ENCODE measurements around the gene BMP5.
"Not testable (repeated sequence)": the region's sequence is repeated elsewhere in the genome, so short reads cannot be mapped to it uniquely, and the experiment has no call there.

The BMP5 gene

DNA sequence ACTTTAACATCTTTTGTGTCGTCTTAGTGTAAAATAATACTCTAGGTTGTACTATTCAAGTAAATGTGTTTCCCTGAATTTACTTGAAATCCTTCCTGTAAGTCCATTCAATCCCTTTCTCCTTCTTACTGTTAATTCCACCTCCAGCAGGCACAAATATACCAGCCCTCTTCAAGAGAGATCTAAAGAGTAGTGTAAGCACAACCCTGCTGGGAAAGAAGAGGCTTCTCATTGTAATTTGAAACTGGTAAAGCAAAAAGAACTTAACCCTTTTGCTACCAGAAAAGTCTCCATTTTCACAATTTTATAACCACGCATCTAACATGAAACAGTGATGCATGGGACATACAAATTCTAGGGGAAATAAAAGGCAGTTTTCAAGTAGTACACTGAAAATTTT lies at the start of gene BMP5:
Gene BMP5, minus strand, starts transcription at position 191 of the 400 bp plus-strand sequence. CDS start 725 bp downstream, outside the sequence.
- DNase-seq = no peak

- no peak for DNase-seq
Measured at GRCh38 chr6:55922406-55922805, 47.0 kb upstream of the BMP5 start.

GRCh38 chr6:55919716-55920308 lies 44.4 kb upstream of the BMP5 start:
- DNase-seq = no peak

DNA sequence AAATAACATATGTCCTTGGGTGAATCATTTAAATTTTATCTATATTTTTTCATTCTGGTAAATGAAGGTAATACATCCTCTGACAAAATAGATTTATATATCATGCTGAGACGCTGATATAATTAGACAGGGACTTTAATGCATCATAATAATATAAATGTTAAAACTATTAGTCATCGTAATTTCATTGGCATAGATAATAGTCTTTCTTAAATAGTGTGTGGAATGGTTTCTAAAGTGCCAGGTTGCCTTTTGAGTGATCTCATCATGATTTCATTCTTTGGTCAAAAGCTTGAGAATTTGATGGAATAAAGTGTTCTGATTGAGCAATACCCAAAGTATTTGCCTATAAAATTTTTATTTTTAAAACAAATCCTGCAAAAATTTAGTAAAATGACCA lies 43.2 kb upstream of the BMP5 start:
- no peak for DNase-seq

GRCh38 chr6:55917751-55918415 lies 42.5 kb upstream of the BMP5 start:
- DNase-seq = no peak

GRCh38 chr6:55916188-55916587 lies 40.8 kb upstream of the BMP5 start:
- DNase-seq = no peak

- DNase-seq = no peak
Measured at GRCh38 chr6:55913228-55914195, 38.1 kb upstream of the BMP5 start.

DNA sequence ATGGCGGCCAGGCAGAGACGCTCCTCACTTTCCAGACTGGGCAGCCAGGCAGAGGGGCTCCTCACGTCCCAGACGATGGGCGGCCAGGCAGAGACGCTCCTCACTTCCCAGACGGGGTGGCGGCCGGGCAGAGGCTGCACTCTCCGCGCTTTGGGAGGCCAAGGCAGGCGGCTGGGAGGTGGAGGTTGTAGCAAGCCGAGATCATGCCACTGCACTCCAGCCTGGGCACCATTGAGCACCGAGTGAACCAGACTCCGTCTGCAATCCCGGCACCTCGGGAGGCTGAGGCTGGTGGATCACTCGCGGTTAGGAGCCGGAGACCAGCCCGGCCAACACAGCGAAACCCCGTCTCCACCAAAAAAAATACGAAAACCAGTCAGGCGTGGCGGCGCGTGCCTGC lies 35.1 kb upstream of the BMP5 start:
- DNase-seq = not testable (repeated sequence)

DNA sequence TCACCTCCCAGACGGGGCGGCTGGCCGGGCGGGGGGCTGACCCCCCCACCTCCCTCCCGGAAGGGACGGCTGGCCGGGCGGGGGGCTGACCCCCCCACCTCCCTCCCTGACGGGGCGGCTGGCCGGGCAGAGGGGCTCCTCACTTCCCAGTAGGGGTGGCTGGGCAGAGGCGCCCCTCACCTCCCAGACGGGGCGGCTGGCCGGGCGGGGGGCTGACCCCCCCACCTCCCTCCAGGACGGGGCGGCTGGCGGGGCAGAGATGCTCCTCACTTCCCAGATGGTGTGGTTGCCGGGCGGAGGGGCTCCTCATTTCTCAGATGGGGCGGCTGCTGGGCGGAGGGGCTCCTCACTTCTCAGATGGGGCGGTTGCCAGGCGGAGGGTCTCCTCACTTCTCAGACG lies 34.5 kb upstream of the BMP5 start:
- DNase-seq = not testable (repeated sequence)

- no peak for DNase-seq
Measured at GRCh38 chr6:55902796-55903195, 27.4 kb upstream of the BMP5 start.

- DNase-seq = no peak
Measured at GRCh38 chr6:55901765-55902270, 26.4 kb upstream of the BMP5 start.

GRCh38 chr6:55898342-55898741 lies 23.0 kb upstream of the BMP5 start:
- no peak for DNase-seq

DNA sequence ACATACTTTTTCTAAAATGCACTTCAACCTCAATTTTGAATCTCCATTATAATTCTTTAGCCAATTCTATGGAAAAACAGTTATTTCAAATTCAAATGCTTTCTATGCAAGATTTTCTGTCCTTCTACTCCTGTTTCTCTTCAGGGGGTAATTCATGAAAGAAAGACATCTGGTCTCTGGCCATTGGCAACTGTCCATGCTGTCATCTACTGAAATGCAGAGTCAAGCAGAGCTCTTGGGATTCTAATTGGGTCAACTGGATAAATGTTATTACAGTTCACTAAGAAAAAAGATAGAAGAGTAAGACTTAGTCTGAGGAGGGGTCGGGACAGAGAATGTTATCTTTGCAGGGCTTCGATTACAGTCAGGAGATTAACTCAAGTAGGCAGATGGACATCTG lies 22.0 kb upstream of the BMP5 start:
- no peak for DNase-seq

GRCh38 chr6:55895972-55896730 lies 20.8 kb upstream of the BMP5 start:
- no peak for DNase-seq

- no peak for DNase-seq
Measured at GRCh38 chr6:55892749-55893357, 17.5 kb upstream of the BMP5 start.

DNA sequence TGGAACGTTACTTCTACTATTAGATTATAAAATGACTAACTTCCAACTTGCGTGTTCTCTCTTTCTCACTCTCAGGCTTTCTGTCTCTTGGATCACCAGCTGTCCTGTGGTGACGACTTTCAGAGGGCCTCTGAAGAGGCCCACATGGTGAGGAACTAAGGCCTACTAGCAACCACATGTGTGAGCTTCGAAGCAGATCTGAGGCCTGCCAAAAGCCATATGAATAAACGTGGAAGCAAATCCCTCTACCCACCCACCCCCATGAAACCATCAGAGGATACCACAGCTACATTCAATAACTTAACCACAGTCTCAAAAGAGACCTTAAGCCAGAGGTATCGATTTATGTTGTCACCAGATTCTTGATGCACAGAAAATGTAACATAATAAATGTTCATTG lies 13.5 kb upstream of the BMP5 start:
- no peak for DNase-seq

DNA sequence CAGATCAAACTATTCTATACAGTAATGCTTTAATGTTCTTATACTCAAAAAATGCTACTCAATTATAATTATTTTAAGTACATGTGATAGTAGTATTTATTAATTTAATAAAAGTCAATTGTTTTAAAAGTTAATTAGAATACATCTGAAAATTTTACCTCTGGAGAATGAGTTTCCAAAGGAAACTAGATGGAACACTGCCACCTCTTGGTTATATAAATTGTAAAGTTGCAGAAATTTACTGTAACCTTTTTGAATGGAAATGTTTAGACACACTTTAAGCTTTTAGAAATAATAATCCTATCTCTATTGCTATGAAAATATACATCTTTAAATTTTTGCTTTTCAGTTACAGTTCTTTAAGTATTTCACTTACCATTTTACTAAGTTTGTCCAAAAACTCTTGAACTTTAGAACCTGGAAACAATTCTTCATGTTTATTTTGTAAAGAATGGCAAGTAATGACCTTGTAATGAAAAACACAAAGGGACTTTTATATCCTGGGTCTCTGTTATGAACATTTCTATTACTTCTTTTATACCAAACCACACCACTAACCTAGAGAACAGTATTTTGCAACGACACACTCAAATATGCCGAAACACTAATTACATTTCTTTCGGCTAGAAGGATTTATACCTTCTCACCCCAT lies 10.9 kb upstream of the BMP5 start:
- DNase-seq = no peak

- no peak for DNase-seq
Measured at GRCh38 chr6:55882718-55883569, 7.6 kb upstream of the BMP5 start.

- DNase-seq = no peak
Measured at GRCh38 chr6:55877283-55877682, 1.9 kb upstream of the BMP5 start.

DNA sequence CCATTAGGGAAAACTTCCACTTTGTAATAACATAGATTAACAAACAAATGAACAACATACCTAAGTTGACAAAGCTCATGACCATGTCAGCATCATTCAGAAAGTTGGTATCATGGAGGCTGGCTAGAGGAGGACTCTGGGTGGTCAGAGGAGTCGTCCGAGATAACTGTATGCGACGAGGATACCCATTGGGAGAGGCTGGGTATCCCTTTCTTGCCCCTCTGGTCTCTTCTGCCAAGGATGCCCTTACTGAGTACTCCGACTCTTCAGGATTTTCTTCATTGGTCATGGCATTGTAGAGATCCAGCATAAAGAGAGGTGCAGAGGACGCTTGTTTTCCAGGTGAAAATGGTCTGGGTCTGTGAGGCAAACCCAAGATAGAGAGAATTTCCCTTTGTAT lies 1.1 kb downstream of the BMP5 start:
- no peak for DNase-seq

DNA sequence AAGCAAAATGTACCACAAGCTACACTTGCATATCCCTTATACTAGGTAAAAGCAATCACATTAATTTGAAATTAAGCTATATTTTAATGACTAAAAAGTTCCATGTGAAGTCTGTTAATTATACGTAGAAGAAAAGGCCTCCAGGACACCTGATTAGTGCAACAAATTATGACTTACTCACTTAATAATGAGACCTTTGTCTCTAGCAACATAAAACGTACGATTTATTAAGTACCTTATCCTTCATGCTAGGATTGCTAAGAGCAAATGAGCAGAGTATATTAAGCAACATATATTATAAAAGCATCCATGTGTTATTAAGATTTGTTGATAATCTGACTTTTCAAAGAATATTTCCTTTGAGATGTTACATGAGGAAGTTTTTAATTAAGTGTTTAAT lies 2.5 kb downstream of the BMP5 start:
- no peak for DNase-seq
